SJCRH30 (cell line): ENCODE measurements around the gene RP9. TPM values are rescaled to one million over a fixed set of nuclear protein-coding genes. Genes with fewer than 3 reads are reported as not detected.

Experiments
- DNase-seq, 2 experiments: peaks; one replicate each; pipeline ENCODE4 v3.0.0-alpha.2; 2015 to 2020
- H3K27ac ChIP-seq: fragments of 250-450 bp; sonication (Bioruptor Pico); 2 replicates; pipeline ENCODE4 v1.5.1; 2020; ENCODE audit warnings: mild to moderate bottlenecking, moderate library complexity
- H3K27me3 ChIP-seq: fragments of 250-450 bp; sonication (Bioruptor Pico); 2 replicates; pipeline ENCODE4 v1.5.1; 2020; ENCODE audit warnings: mild to moderate bottlenecking, moderate library complexity
- H3K36me3 ChIP-seq: fragments of 250-450 bp; sonication (Bioruptor Pico); 2 replicates; pipeline ENCODE4 v1.5.1; 2020; ENCODE audit warnings: mild to moderate bottlenecking, moderate library complexity
- H3K4me1 ChIP-seq: fragments of 250-450 bp; sonication (Bioruptor Pico); 2 replicates; pipeline ENCODE4 v1.5.1; 2020; ENCODE audit warnings: mild to moderate bottlenecking, moderate library complexity
- H3K4me3 ChIP-seq: fragments of 250-450 bp; sonication (Bioruptor Pico); 2 replicates; pipeline ENCODE4 v1.5.1; 2020; ENCODE audit warnings: mild to moderate bottlenecking, moderate library complexity
- H3K9me3 ChIP-seq: fragments of 250-450 bp; sonication (Bioruptor Pico); replicated peaks from 2 replicates; pipeline ENCODE4 v1.5.1; 2020; ENCODE audit warnings: mild to moderate bottlenecking, moderate library complexity
- total RNA-seq: library from RNA; depleted of rRNA; stranded (reverse); fragments of >200 nt; shearing (Covaris generic); gene quantifications from 2 replicates; pipeline ENCODE4 v1.2.3, GENCODE V29; 2014; rRNA removed

RP9 gene, protein sequence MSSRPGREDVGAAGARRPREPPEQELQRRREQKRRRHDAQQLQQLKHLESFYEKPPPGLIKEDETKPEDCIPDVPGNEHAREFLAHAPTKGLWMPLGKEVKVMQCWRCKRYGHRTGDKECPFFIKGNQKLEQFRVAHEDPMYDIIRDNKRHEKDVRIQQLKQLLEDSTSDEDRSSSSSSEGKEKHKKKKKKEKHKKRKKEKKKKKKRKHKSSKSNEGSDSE
- total RNA-seq = 28.1 and 31.0 TPM in 2 replicates

DNA sequence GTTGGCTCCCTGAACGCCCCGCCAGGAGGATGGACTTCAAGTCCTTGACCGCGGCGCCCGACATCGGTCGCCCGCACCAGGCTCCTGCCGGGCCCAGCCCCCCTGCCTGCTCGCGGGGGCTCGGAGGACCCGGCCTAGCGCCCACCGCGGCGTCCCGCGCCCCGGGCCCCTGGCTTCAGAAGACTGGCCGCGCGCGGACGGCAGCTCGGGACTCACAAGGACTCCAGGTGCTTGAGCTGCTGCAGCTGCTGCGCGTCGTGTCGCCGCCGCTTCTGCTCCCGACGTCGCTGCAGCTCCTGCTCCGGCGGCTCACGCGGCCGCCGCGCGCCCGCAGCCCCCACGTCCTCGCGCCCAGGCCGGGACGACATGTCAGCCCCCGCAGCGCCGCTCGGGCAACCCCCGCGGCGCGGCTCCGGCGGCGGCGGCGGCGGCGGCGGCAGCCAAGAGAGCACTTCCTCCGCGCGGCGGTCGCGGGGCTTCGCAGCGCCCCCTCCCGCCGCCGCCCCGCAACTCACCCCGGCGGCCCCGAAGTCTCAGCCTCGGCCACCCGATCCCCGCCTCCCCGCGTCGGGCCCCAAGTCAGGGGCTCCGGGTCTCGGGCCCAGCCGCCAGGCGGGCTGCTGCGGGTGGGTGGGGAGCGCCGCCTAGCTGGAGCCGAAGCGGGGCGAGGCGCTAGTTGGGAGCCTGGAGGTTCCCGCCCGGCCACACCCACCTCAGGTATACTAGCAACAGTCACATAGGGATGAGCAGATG lies at the start of gene RP9:
TSS of gene RP9 (minus strand) at position 400 of the 753 bp plus-strand sequence. CDS start at position 368, 32 bp downstream.
- no peaks in the 10 kb centered on the region for H3K36me3 ChIP-seq

DNA sequence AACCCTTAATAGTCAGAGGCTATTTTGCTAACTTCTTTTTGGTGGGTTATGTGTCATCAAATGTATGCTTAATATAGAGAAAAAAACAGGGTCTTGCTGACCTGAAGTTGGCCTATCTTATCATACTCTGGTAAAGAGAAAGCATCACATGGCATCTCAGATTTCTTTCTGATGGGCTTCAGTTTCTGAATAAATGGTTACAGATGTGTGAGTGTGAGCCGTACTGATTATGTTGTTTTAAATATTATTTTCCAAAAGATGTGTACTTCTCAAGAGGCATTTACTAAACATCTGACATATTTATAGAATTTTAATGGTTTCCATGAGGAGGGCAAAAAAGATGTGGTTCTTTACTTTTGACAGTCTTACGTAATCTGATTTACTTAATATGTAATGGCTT lies 48.6 kb upstream of the RP9 start:
- no peaks in the 10 kb centered on the region for H3K36me3 ChIP-seq
- no peak overlapping the region for H3K4me3 ChIP-seq
- H3K27ac ChIP-seq = no peak overlapping the region
- no peaks in the 10 kb centered on the region for H3K4me1 ChIP-seq
- DNase-seq = no peak
- no peaks in the 10 kb centered on the region; the same call in 1 of the 2 replicates for H3K9me3 ChIP-seq
- no peaks in the 10 kb centered on the region for H3K27me3 ChIP-seq

More for the DNA sequence above, at the start of gene RP9:
- H3K27ac ChIP-seq = peak within 1 kb of the TSS; percentile 52
- no peaks in the 10 kb centered on the region for H3K9me3 ChIP-seq
- no peaks in the 10 kb centered on the region for H3K27me3 ChIP-seq
- peak within 1 kb of the TSS; percentile 95 for H3K4me3 ChIP-seq
- peaks cover 5% of the 10 kb centered on the region; the same call in 1 of the 2 replicates for H3K4me1 ChIP-seq
- peak; percentile 85 to 91 for DNase-seq

DNA sequence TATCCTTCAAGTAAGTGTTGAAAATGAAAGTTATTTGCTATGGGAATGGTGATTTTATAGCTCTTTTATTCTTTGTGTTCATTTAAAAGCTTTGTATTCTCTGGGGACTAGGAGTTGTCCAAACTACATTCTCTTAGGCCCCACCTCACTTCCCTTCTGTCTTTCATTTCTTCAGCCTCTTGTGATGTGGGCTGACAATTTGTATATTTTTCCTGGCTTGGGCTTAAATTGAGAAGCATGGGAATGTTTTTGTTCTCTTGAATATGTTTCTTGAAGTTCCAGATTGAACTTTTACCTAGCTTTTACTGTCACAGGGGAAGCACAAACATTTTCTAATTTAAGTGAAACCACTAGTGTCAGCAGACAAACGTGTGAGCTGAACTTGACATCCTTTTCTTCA lies 48.1 kb upstream of the RP9 start:
- Histone ChIP-seq H3K4me1 (no peaks in the 10 kb centered on the region), H3K27ac (no peak overlapping the region), H3K36me3 (no peaks in the 10 kb centered on the region), H3K27me3 (no peaks in the 10 kb centered on the region), H3K4me3 (no peak overlapping the region), H3K9me3 (no peaks in the 10 kb centered on the region; the same call in 1 of the 2 replicates)
- no peak for DNase-seq

DNA sequence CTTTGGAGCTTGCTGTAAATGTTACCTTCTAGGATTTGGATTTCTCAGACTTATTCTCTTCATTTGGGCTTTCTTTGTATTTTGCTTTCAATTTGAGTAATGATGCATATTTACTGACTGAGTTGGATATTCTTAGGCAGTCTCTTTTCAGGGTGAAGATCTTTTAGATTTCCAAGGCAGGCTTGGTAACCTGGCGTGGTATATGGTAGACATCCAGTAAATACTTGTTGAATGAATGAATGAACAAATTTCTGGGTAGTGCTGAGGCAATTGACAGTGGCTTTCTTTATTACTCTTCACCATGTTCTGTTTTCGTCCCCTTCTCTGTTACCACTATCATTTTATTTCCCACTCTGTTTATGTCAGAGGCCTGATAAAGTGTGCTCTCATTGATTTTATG lies 47.2 kb upstream of the RP9 start:
- Histone ChIP-seq H3K4me1 (no peaks in the 10 kb centered on the region), H3K27ac (no peak overlapping the region), H3K36me3 (no peaks in the 10 kb centered on the region), H3K9me3 (no peaks in the 10 kb centered on the region; the same call in 1 of the 2 replicates), H3K27me3 (no peaks in the 10 kb centered on the region), H3K4me3 (no peak overlapping the region)
- DNase-seq = no peak

DNA sequence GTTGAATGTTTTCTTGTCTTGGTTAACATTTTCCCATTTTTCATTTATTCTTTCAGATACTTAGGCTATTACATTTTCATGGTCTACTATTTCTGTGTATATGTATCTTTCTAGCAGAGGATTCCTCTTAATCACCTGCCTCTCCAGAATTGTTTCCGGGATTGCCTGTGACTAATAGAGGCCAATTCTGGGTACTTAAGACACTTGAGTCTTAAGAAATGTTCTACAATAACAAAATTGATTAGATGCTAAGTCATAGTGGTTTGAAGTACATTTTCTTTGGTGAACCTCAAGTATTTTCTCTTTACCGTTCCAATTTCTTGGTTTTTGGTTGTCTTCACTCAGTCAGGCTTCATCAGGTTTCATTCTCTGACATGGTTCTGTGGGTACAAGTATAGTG lies 46.6 kb upstream of the RP9 start:
- no peak for DNase-seq
- H3K27me3 ChIP-seq = no peaks in the 10 kb centered on the region

DNA sequence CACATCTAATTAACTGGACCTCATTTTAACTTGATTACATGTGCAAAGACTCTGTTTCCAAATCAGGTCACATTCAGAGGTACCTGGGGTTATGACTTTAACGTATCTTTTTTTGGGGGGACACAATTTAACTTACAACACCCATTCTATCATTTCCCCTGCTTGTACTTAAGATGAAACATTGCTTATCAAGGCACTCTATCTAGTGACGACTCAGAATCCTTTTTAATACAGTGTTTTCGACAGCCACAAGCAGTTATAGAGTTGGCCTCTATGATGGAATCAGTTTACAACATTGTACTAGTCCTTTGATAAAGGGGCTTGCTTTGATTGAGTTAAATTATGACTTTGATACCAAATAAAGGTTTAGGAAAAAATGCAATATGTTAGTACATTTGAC lies 42.9 kb upstream of the RP9 start:
- Histone ChIP-seq H3K9me3 (no peaks in the 10 kb centered on the region), H3K4me1 (peaks cover 10% of the 10 kb centered on the region; the same call in 1 of the 2 replicates), H3K36me3 (no peaks in the 10 kb centered on the region), H3K27me3 (no peaks in the 10 kb centered on the region), H3K4me3 (no peak overlapping the region), H3K27ac (no peak overlapping the region)
- DNase-seq = no peak

More for the DNA sequence above, 46.6 kb upstream of the RP9 start:
- Histone ChIP-seq H3K27ac (no peak overlapping the region), H3K4me3 (no peak overlapping the region), H3K4me1 (no peaks in the 10 kb centered on the region), H3K36me3 (no peaks in the 10 kb centered on the region), H3K9me3 (no peaks in the 10 kb centered on the region; the same call in 1 of the 2 replicates)

DNA sequence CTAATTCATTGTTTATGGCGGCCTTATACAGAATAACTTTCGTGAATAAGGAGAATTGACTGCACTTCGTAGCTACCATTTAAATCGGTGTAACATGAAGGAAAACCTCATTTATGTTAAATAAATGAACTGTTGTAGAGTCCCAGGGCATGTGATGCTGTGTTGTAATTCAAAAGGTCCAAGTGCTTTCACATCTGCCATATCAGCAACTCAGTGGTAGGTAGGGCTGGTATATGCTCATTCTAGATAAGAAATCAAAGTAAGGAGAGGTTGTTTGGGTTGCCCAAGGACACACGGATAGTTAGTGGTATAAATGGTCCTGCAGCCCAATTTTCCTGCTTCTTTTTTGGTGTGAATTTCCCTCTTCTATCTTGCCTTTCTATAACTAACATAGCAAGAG lies 36.0 kb upstream of the RP9 start:
- no peak overlapping the region for H3K27ac ChIP-seq
- H3K4me3 ChIP-seq = no peak overlapping the region
- DNase-seq = no peak
- no peaks in the 10 kb centered on the region for H3K36me3 ChIP-seq
- H3K4me1 ChIP-seq = peaks cover 5% of the 10 kb centered on the region; the same call in 1 of the 2 replicates
- H3K27me3 ChIP-seq = no peaks in the 10 kb centered on the region
- H3K9me3 ChIP-seq = no peaks in the 10 kb centered on the region

DNA sequence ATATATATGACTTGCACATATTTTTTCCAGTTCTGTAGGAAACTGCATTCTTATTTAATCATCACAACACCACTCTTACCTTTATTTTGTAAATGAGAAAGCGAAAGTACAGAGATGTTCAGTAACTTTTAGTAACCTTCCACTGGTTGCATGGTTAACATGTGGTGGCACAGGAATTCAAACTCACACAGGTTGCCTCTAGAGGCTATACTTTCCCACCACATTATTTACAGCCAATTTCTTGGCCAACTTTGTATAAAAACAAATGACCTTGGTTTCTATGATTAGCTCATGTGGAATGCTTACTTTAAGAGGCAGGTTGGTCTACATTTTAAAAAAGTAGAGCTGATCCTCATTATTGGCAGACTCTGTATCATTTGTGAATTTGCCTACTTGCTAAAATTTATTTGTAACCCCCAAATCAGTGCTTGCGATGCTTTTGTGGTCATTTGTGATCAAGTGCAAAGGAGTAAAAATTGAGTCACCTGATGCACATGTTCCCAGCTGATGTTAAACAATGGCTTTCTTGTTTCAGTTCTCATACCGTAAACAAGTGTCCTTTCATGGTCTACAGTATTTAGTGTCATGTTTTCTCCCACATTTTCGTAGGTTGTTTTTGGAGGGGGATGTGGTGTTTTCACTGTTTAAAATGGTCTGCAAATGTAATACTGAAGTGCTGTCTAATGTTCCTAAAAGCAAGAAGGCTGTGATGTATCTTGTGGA lies 35.0 kb upstream of the RP9 start:
- Histone ChIP-seq H3K27ac (no peak overlapping the region), H3K9me3 (no peaks in the 10 kb centered on the region), H3K4me3 (no peak overlapping the region), H3K4me1 (no peaks in the 10 kb centered on the region), H3K36me3 (no peaks in the 10 kb centered on the region), H3K27me3 (no peaks in the 10 kb centered on the region)
- DNase-seq = no peak

DNA sequence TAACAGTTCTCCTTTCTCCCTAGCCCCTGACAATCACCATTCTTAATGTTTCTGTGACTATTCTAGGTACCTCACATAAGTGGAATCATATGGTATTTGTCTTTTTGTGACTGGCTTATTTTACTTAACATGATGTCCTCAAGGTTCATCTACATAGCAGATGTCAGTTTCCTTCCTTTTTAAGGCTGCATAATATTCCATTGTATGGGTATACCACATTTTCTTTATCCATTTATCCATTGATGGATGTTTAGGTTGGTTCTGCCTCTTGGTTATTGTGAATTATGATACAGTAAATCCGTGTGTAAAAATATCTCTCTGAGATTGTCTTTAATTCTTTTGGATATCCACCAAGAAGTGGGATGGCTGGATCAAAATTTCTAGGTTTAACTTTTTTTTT lies 33.4 kb upstream of the RP9 start:
- H3K27me3 ChIP-seq = no peaks in the 10 kb centered on the region
- H3K4me1 ChIP-seq = no peaks in the 10 kb centered on the region
- H3K27ac ChIP-seq = no peak overlapping the region
- H3K36me3 ChIP-seq = no peaks in the 10 kb centered on the region
- no peaks in the 10 kb centered on the region for H3K9me3 ChIP-seq
- no peak overlapping the region for H3K4me3 ChIP-seq
- no peak for DNase-seq

DNA sequence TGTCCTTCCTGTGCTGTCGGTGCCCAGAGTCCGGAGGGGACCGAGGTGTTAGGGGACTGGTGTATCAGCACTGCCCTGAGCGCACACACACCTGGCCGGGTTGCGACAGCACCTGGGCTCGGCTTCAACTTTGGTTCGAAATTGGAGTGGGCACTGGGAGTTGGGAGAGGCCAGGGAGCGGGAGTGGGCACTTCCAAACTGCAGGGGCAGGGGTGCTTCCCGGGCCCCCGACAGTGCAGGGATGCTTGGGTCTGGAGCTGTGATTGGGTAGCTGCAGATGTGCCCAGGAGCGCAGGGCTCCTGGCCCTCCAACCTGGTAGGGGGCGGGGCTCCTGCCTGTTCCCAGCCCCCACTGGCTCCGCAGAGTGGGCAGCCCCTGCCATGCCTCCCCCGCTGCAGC lies 27.9 kb upstream of the RP9 start:
- H3K27me3 ChIP-seq = no peaks in the 10 kb centered on the region
- no peak overlapping the region for H3K4me3 ChIP-seq
- no peak for DNase-seq
- H3K9me3 ChIP-seq = 0 out of 2 replicates have a peak, but pooled peaks cover 3% of the 10 kb centered on the region
- H3K4me1 ChIP-seq = no peaks in the 10 kb centered on the region
- H3K27ac ChIP-seq = no peak overlapping the region
- H3K36me3 ChIP-seq = no peaks in the 10 kb centered on the region

DNA sequence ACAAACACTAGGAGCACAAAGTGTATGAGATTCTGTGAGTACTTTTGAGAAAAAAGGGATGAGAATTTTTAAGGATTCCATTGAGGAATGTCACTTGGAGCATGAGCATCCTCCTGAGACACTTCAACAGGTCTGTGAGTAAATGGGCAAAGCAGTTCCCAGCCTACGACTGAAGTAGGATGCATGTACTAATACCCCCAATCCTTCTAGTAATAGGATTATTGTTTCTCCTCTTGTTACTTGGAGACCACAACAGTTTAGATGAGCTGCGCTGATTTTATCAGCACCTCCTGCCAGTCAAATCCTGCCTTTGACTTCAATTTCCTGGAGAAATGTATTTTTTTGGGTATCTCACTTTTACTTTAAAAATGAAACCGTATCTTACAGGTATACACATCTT lies 21.0 kb upstream of the RP9 start:
- Histone ChIP-seq H3K27me3 (no peaks in the 10 kb centered on the region), H3K9me3 (no peaks in the 10 kb centered on the region), H3K36me3 (no peaks in the 10 kb centered on the region), H3K4me3 (peak overlapping the region; percentile 73), H3K27ac (no peak overlapping the region), H3K4me1 (0 out of 2 replicates have a peak, but pooled peaks cover 3% of the 10 kb centered on the region)
- DNase-seq = no peak

DNA sequence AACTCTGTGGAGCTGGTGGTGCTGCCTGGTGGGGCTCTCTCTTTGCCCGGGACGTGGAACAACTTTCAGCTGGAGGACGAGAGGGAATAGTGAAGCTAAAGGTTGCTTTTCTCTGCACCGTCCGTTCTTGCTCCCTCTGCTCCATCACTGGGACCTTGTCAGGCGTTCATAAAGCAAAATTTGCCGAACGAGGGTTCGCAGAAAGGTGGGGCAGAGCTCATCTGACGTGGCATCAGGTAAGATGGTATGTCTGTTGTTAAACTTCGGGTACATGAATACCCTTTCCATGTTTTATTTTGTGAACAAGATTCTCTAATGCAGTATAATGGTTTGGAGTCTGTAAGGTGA lies 20.6 kb upstream of the RP9 start:
- no peaks in the 10 kb centered on the region for H3K27me3 ChIP-seq
- 0 out of 2 replicates have a peak, but pooled peaks cover 3% of the 10 kb centered on the region for H3K4me1 ChIP-seq
- DNase-seq = no peak
- no peaks in the 10 kb centered on the region for H3K9me3 ChIP-seq
- H3K27ac ChIP-seq = no peak overlapping the region
- H3K36me3 ChIP-seq = no peaks in the 10 kb centered on the region
- peak overlapping the region; percentile 73 for H3K4me3 ChIP-seq

DNA sequence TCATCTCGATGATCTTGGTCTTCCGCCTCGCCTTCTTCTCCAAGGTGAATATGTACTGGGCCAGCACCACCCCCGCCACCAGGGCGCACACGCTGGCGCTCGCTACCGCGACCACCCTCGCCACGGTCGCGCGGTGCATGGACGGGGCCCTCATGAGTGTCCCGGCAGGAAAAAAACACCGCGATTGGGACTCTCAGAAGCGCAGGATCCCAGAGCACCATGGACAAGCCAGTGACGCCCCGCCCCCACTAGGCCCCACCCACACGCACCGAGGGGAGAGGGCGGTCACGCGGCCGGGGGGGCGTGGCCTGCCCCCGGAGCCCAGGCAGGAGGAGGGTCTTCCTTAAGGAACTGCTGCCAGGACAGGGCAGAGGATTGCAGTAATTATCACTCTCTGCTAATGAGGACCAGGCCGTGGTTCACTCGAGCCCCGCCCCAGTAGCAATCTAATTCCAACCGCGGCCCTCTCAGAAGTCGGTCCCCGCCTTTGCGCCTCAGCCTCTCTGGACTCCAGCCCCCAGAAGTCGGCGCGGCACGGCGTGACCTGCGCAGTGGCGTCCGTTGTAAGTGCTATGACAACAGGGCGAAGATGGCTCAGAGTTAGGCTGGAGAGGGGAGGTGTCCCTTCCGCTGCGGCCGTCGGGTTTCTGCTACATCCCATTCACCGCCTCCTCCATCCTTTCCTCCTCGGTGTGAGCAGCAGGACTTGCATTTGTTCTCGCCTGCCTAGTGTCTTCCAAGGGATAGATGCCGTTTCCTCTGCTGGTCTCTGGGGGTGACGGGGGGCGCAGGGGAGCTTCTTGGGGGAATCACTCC lies 20.0 kb upstream of the RP9 start, which contains the start of gene BBS9:
TSS of gene BBS9 (plus strand) at position 575 of the 816 bp plus-strand sequence. CDS start 16,689 bp downstream, outside the sequence.
- no peaks in the 10 kb centered on the region for H3K27me3 ChIP-seq
- DNase-seq = peak; percentile 96 to 97
- peak within 1 kb of the TSS; percentile 25; the same call in 1 of the 2 replicates for H3K27ac ChIP-seq
- H3K9me3 ChIP-seq = no peaks in the 10 kb centered on the region
- 0 out of 2 replicates have a peak, but pooled peaks cover 3% of the 10 kb centered on the region for H3K4me1 ChIP-seq
- H3K36me3 ChIP-seq = no peaks in the 10 kb centered on the region
- H3K4me3 ChIP-seq = peak within 1 kb of the TSS; percentile 73

DNA sequence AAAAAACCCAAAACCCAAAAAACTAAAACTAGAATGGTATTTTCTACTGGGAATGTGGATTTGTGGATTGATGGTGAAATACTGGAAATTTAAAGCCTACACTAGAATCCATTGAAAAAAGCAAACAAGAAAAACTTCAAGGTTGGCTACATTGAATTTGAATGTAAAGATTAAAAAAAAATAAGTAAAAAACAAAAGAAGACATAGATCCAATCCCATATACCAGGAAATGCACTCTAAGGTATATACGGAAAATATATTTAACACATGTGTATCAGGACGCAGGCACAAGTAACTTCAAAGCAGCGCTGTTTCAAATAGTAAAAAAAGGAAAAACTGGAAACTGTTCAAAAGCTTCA lies 19.4 kb upstream of the RP9 start:
- H3K36me3 ChIP-seq = no peaks in the 10 kb centered on the region
- no peaks in the 10 kb centered on the region for H3K27me3 ChIP-seq
- no peaks in the 10 kb centered on the region for H3K9me3 ChIP-seq
- peak overlapping the region; percentile 73 for H3K4me3 ChIP-seq
- no peak for DNase-seq
- H3K4me1 ChIP-seq = 0 out of 2 replicates have a peak, but pooled peaks cover 3% of the 10 kb centered on the region
- peak overlapping the region; percentile 25; the same call in 1 of the 2 replicates for H3K27ac ChIP-seq
